ENCODE data around the gene STK17B.
"Not testable (repeated sequence)": the region's sequence is repeated elsewhere in the genome, so short reads cannot be mapped to it uniquely, and the experiment has no call there.

DNA sequence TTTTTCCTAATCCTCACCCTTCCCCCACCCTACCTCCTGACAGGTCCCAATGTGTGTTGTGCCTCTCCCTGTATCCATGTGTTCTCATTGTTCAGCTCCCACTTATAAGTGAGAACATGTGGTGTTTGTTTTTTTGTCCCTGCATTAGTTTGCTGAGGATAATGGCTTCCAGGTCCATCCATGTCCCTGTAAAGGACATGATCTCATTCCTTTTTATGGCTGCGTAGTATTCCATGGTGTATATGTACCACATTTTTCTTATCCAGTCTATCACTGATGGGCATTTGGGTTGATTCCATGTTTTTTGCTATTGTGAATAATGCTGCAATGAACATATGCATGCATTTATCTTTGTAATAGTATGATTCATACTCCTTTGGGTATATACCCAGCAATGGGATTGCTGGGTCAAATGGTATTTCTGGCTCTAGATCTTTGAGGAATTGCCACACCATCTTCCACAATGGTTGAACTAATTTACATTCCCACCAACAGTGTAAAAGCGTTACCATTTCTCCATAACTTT is 15.9 kb upstream of the STK17B start:
- TF ChIP-seq, protein P1, sequence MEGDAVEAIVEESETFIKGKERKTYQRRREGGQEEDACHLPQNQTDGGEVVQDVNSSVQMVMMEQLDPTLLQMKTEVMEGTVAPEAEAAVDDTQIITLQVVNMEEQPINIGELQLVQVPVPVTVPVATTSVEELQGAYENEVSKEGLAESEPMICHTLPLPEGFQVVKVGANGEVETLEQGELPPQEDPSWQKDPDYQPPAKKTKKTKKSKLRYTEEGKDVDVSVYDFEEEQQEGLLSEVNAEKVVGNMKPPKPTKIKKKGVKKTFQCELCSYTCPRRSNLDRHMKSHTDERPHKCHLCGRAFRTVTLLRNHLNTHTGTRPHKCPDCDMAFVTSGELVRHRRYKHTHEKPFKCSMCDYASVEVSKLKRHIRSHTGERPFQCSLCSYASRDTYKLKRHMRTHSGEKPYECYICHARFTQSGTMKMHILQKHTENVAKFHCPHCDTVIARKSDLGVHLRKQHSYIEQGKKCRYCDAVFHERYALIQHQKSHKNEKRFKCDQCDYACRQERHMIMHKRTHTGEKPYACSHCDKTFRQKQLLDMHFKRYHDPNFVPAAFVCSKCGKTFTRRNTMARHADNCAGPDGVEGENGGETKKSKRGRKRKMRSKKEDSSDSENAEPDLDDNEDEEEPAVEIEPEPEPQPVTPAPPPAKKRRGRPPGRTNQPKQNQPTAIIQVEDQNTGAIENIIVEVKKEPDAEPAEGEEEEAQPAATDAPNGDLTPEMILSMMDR (IDR thresholded peaks at IDR 0.05): not testable (repeated sequence)
- not testable (repeated sequence) for TF ChIP-seq POLR2A (IDR thresholded peaks at IDR 0.05)
